HCT116 (cell line): Measurements from ENCODE around the gene LIPT1. TPM values are rescaled to one million over a fixed set of nuclear protein-coding genes. Genes with fewer than 3 reads are reported as not detected.

Experiments
- ATAC-seq: fragments of 200-7000 bp; cut with Tn5 transposase; 2 replicates; pipeline ENCODE4 v1.9.1; 2020; ENCODE audit warnings: mild to moderate bottlenecking, moderate library complexity
- BruUV-seq: library from RNA; stranded (reverse); fragments of 400-500 nt; replicated peaks from 2 replicates; lab custom pipeline; 2021; lab: Mats Ljungman, UMichigan
- CTCF ChIA-PET: fragments of 300-600 bp; sonication (Branson Sonifier 250); formaldehyde crosslinking; loops from one replicate; lab custom pipeline; 2021; ENCODE audit warnings: antibody characterized with exemption; lab: Charles Lee
- POLR2A ChIA-PET: fragments of 300-600, 350-600 bp; sonication (Branson Sonifier 250); formaldehyde crosslinking; loops from one replicate; lab custom pipeline; 2021; ENCODE audit warnings: antibody characterized with exemption; lab: Charles Lee
- RAD21 ChIA-PET, 2 experiments: fragments of 300-600 bp; sonication (Branson Sonifier 250); formaldehyde crosslinking; loops; one replicate each; lab custom pipeline; 2023; ENCODE audit warnings: low total read pairs in 2 of 2; ENCODE audit not compliant: uncharacterized antibody in 2 of 2, unreplicated experiment in 2 of 2, low non-redundant PET in 1 of 2; lab: Charles Lee
- DNase-seq: peaks from one replicate; pipeline ENCODE4 v3.0.0-alpha.2; 2010; ENCODE audit warnings: low read depth, low spot score
- H2AFZ ChIP-seq: fragments of 200-600 bp; shearing (Covaris generic), sonication (generic); 2 replicates; pipeline ENCODE4 v1.6.1; 2017; ENCODE audit warnings: low read depth, mixed run types, mixed read lengths, antibody characterized with exemption, low read length; ENCODE audit not compliant: poor library complexity, severe bottlenecking
- H3K27ac ChIP-seq: 2 replicates; pipeline ENCODE4 v1.5.1; 2012; ENCODE audit warnings: low read depth, low read length
- H3K27me3 ChIP-seq: fragments of 200-600 bp; sonication (generic); 2 replicates; pipeline ENCODE4 v1.6.1; 2016; ENCODE audit warnings: mixed run types, low read length, mixed read lengths; ENCODE audit not compliant: insufficient read depth
- H3K36me3 ChIP-seq, 2 experiments: fragments of 200-500 bp in 1 of 2; fragments of 200-600 bp in 1 of 2; sonication (Bioruptor generic) in 1 of 2; sonication (generic) in 1 of 2; 2 replicates each; pipeline versions ENCODE4 v1.5.1 to v1.6.1; 2014 to 2016; ENCODE audit warnings: low read length in 2 of 2, inconsistent platforms in 1 of 2, mixed read lengths in 1 of 2, mixed run types in 1 of 2; ENCODE audit not compliant: insufficient read depth in 2 of 2, control insufficient read depth in 1 of 2
- H3K4me1 ChIP-seq, 2 experiments: fragments of 200-600 bp in 1 of 2; sonication (generic) in 1 of 2; 2 replicates each; pipeline versions ENCODE4 v1.5.1 to v1.6.1; 2012 to 2017; ENCODE audit warnings: low read length in 2 of 2, inconsistent platforms in 1 of 2, mild to moderate bottlenecking in 1 of 2, mixed read lengths in 1 of 2, mixed run types in 1 of 2, moderate library complexity in 1 of 2; ENCODE audit not compliant: insufficient read depth in 2 of 2, control insufficient read depth in 1 of 2
- H3K4me2 ChIP-seq: fragments of 200-600 bp; sonication (generic); 2 replicates; pipeline ENCODE4 v1.6.1; 2017; ENCODE audit warnings: mixed run types, low read length, mixed read lengths
- H3K4me3 ChIP-seq, 2 experiments: fragments of 200-600 bp in 1 of 2; sonication (generic) in 1 of 2; replicated peaks in 1 of 2; 2 replicates each; pipeline ENCODE4 v1.5.1; 2011 to 2016; ENCODE audit warnings: low read length in 2 of 2, control low read depth in 1 of 2, low read depth in 1 of 2, mild to moderate bottlenecking in 1 of 2, mixed read lengths in 1 of 2, mixed run types in 1 of 2
- H3K79me2 ChIP-seq: fragments of 200-600 bp; sonication (generic); 2 replicates; pipeline ENCODE4 v1.6.1; 2017; ENCODE audit warnings: mild to moderate bottlenecking, mixed run types, low read length, moderate library complexity, mixed read lengths; ENCODE audit not compliant: insufficient read depth
- H3K9ac ChIP-seq: fragments of 200-600 bp; sonication (generic); 2 replicates; pipeline ENCODE4 v1.6.1; 2016; ENCODE audit warnings: low read length, mixed read lengths
- H3K9me2 ChIP-seq: fragments of 200-600 bp; sonication (generic), shearing (Covaris generic); 2 replicates; pipeline ENCODE4 v1.6.1; 2017; ENCODE audit warnings: mixed run types, mild to moderate bottlenecking, moderate library complexity; ENCODE audit not compliant: insufficient read depth
- H3K9me3 ChIP-seq, 2 experiments: fragments of 200-500 bp in 1 of 2; fragments of 200-600 bp in 1 of 2; sonication (Bioruptor generic) in 1 of 2; sonication (generic) in 1 of 2; 2 replicates each; pipeline ENCODE4 v1.6.1; 2014 to 2017; ENCODE audit warnings: low read length in 2 of 2, mixed read lengths in 2 of 2, inconsistent platforms in 1 of 2, low read depth in 1 of 2, mild to moderate bottlenecking in 1 of 2, mixed run types in 1 of 2, moderate library complexity in 1 of 2; ENCODE audit not compliant: control insufficient read depth in 1 of 2, insufficient read depth in 1 of 2
- H4K20me1 ChIP-seq: fragments of 200-600 bp; sonication (generic), shearing (Covaris generic); 2 replicates; pipeline ENCODE4 v1.6.1; 2017; ENCODE audit warnings: mixed run types, mild to moderate bottlenecking, moderate library complexity; ENCODE audit not compliant: insufficient read depth
- ATF3 ChIP-seq: IDR thresholded peaks from 2 replicates; pipeline ENCODE4 v1.6.1; 2012
- ELF1 ChIP-seq: IDR thresholded peaks from 2 replicates; pipeline ENCODE4 v1.6.1; 2012; ENCODE audit warnings: low read depth, borderline replicate concordance
- EZH2 ChIP-seq: fragments of 200-600 bp; sonication (generic); IDR thresholded peaks from 2 replicates; pipeline ENCODE4 v1.6.1; 2017; ENCODE audit warnings: antibody characterized with exemption, mixed run types
- EZH2phosphoT487 ChIP-seq: fragments of 200-600 bp; IDR thresholded peaks from 2 replicates; pipeline ENCODE4 v1.6.1; 2018; ENCODE audit warnings: antibody characterized with exemption, borderline replicate concordance
- FOSL1 ChIP-seq: IDR thresholded peaks from 2 replicates; pipeline ENCODE4 v1.6.1; 2012; ENCODE audit warnings: low read depth
- POLR2A ChIP-seq: IDR thresholded peaks from 2 replicates; pipeline ENCODE4 v1.7.0; 2011; ENCODE audit warnings: borderline replicate concordance; ENCODE audit not compliant: insufficient read depth, insufficient read length; ENCODE audit errors: extremely low read depth
- RAD21 ChIP-seq: IDR thresholded peaks from 2 replicates; pipeline ENCODE4 v1.6.1; 2012; ENCODE audit warnings: low read depth, mild to moderate bottlenecking
- SP1 ChIP-seq: IDR thresholded peaks from 2 replicates; pipeline ENCODE4 v1.6.1; 2012; ENCODE audit warnings: low read depth
- SRF ChIP-seq: IDR thresholded peaks from 2 replicates; pipeline ENCODE4 v1.6.1; 2012; ENCODE audit warnings: low read depth
- ZFX ChIP-seq: fragments of 450-650 bp; IDR thresholded peaks from 2 replicates; pipeline ENCODE4 v1.6.1; 2017
- ZNF274 ChIP-seq: fragments of 200-500 bp; sonication (Bioruptor generic); IDR thresholded peaks from 2 replicates; pipeline ENCODE4 v1.6.1; 2014; ENCODE audit warnings: mild to moderate bottlenecking, low read depth, low read length, inconsistent platforms
- intact Hi-C: fragments of 100-400 bp; cut with micrococcal nuclease; formaldehyde crosslinking; loops from 2 replicates; pipeline ENCODE4 v1.10.0; 2022
- total RNA-seq: library from RNA; stranded (reverse); gene quantifications from one replicate; pipeline ENCODE4 v1.2.1, GENCODE V29; 2021; ENCODE audit not compliant: unreplicated experiment
- TF ChIP-seq, protein P1 (sequence below), 3 experiments: fragments of 200-600 bp in 1 of 3; sonication (generic) in 1 of 3; IDR thresholded peaks in 2 of 3; conservative IDR thresholded peaks in 1 of 3; 2 replicates each; pipeline ENCODE4 v1.5.1; 2012 to 2017; ENCODE audit warnings: low read depth in 2 of 3, low read length in 2 of 3, antibody characterized with exemption in 1 of 3, borderline replicate concordance in 1 of 3, control low read depth in 1 of 3, mild to moderate bottlenecking in 1 of 3, mixed read lengths in 1 of 3, mixed run types in 1 of 3, moderate library complexity in 1 of 3; ENCODE audit not compliant: insufficient read depth in 1 of 3
- TF ChIP-seq, protein P2 (sequence below): IDR thresholded peaks from 2 replicates; pipeline ENCODE4 v1.6.1; 2011; ENCODE audit warnings: mild to moderate bottlenecking, low read length, moderate library complexity; ENCODE audit not compliant: insufficient replicate concordance; ENCODE audit errors: extremely low read depth
- TF ChIP-seq, protein P3 (sequence below): IDR thresholded peaks from 2 replicates; pipeline ENCODE4 v1.6.1; 2012; ENCODE audit warnings: low read depth

LIPT1 gene
- total RNA-seq, 1 experiment from 2014 or later = 8.5 TPM

DNA sequence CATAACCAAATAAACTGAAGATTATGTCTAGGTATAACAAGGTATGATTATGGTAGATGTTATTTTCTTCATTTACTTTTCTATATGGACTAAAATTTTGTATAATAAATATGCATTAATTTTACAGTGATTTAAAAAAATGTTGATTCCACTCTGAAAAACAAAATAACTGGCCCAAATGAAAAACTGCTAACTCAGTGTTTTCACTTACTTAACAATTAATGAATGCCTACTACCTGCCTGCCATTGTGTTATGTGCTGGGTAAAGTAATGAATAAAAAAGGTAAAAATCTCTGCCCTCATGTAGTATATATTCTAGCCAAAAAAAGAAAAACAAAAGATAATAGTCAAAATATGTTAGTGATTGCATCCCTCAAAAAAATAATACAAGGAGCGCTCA, 42.8 kb upstream of the LIPT1 start:
- Histone ChIP-seq H3K36me3 (no peaks in the 10 kb centered on the region), H3K4me1 (no peaks in the 10 kb centered on the region), H3K79me2 (no peaks in the 10 kb centered on the region), H3K9ac (no peak overlapping the region), H3K27me3 (no peaks in the 10 kb centered on the region), H3K9me3 (no peaks in the 10 kb centered on the region), H3K9me2 (no peaks in the 10 kb centered on the region), H3K27ac (no peak overlapping the region), H4K20me1 (no peaks in the 10 kb centered on the region), H2AFZ (no peak overlapping the region), H3K4me2 (no peak overlapping the region), H3K4me3 (no peak overlapping the region)
- no TSS peak for BruUV-seq
- POLR2A ChIA-PET = no interaction called here
- ATAC-seq (no peak), DNase-seq (no peak)
- RAD21 ChIA-PET = no interaction called here
- CTCF ChIA-PET = no interaction called here
- TF ChIP-seq, protein P1, sequence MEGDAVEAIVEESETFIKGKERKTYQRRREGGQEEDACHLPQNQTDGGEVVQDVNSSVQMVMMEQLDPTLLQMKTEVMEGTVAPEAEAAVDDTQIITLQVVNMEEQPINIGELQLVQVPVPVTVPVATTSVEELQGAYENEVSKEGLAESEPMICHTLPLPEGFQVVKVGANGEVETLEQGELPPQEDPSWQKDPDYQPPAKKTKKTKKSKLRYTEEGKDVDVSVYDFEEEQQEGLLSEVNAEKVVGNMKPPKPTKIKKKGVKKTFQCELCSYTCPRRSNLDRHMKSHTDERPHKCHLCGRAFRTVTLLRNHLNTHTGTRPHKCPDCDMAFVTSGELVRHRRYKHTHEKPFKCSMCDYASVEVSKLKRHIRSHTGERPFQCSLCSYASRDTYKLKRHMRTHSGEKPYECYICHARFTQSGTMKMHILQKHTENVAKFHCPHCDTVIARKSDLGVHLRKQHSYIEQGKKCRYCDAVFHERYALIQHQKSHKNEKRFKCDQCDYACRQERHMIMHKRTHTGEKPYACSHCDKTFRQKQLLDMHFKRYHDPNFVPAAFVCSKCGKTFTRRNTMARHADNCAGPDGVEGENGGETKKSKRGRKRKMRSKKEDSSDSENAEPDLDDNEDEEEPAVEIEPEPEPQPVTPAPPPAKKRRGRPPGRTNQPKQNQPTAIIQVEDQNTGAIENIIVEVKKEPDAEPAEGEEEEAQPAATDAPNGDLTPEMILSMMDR (IDR thresholded peaks at IDR 0.05 in 2 of 3, conservative IDR thresholded peaks at IDR 0.05 in 1 of 3; ENCODE audit: borderline replicate concordance in 1 of 3, insufficient read depth in 1 of 3, low read depth in 2 of 3, low read length in 2 of 3) = no peak
- TF ChIP-seq SRF = no peak
- TF ChIP-seq FOSL1 = no peak
- TF ChIP-seq RAD21 = no peak
- TF ChIP-seq ZNF274 = no peak
- intact Hi-C loops = no loop called here

DNA sequence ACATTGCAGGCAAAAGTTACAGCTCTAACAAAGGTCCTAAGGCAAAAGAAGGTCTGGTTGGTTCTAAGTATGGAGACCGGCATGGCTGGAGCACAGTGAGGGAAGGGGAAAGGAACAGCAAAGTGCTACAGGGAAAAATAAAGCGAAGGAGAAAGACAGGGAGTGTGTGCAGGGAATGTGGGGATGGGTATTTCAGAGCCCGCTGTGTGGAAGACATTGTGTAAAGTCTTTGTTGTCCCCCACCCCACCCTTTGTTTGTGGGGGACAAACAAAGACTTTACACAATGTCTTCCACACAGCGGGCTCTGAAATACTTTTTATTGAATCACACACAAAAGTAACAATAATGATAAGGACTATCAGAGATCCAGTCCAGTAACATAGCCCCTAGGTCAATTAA, 42.1 kb upstream of the LIPT1 start:
- no TSS peak for BruUV-seq
- no peaks in the 10 kb centered on the region for H3K9me3 ChIP-seq
- DNase-seq (no peak), ATAC-seq (no peak)
- RAD21 ChIA-PET = no interaction called here
- H3K36me3 ChIP-seq = no peaks in the 10 kb centered on the region
- no peaks in the 10 kb centered on the region for H3K27me3 ChIP-seq
- intact Hi-C loops = no loop called here
- no peaks in the 10 kb centered on the region for H3K4me1 ChIP-seq
- no peak overlapping the region for H3K4me2 ChIP-seq
- H3K9ac ChIP-seq = no peak overlapping the region
- CTCF ChIA-PET = no interaction called here
- H2AFZ ChIP-seq = no peak overlapping the region
- no peaks in the 10 kb centered on the region for H3K79me2 ChIP-seq
- POLR2A ChIA-PET = no interaction called here
- no peak overlapping the region for H3K27ac ChIP-seq
- H3K4me3 ChIP-seq = no peak overlapping the region
- H4K20me1 ChIP-seq = no peaks in the 10 kb centered on the region
- H3K9me2 ChIP-seq = no peaks in the 10 kb centered on the region
- TF ChIP-seq, protein P2, sequence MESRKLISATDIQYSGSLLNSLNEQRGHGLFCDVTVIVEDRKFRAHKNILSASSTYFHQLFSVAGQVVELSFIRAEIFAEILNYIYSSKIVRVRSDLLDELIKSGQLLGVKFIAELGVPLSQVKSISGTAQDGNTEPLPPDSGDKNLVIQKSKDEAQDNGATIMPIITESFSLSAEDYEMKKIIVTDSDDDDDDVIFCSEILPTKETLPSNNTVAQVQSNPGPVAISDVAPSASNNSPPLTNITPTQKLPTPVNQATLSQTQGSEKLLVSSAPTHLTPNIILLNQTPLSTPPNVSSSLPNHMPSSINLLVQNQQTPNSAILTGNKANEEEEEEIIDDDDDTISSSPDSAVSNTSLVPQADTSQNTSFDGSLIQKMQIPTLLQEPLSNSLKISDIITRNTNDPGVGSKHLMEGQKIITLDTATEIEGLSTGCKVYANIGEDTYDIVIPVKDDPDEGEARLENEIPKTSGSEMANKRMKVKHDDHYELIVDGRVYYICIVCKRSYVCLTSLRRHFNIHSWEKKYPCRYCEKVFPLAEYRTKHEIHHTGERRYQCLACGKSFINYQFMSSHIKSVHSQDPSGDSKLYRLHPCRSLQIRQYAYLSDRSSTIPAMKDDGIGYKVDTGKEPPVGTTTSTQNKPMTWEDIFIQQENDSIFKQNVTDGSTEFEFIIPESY = no peak
- TF ChIP-seq ATF3 = no peak
- no peak for TF ChIP-seq SP1
- TF ChIP-seq EZH2 = no peak
- no peak for TF ChIP-seq ZFX
- TF ChIP-seq ZNF274 = no peak
- TF ChIP-seq, protein P3, sequence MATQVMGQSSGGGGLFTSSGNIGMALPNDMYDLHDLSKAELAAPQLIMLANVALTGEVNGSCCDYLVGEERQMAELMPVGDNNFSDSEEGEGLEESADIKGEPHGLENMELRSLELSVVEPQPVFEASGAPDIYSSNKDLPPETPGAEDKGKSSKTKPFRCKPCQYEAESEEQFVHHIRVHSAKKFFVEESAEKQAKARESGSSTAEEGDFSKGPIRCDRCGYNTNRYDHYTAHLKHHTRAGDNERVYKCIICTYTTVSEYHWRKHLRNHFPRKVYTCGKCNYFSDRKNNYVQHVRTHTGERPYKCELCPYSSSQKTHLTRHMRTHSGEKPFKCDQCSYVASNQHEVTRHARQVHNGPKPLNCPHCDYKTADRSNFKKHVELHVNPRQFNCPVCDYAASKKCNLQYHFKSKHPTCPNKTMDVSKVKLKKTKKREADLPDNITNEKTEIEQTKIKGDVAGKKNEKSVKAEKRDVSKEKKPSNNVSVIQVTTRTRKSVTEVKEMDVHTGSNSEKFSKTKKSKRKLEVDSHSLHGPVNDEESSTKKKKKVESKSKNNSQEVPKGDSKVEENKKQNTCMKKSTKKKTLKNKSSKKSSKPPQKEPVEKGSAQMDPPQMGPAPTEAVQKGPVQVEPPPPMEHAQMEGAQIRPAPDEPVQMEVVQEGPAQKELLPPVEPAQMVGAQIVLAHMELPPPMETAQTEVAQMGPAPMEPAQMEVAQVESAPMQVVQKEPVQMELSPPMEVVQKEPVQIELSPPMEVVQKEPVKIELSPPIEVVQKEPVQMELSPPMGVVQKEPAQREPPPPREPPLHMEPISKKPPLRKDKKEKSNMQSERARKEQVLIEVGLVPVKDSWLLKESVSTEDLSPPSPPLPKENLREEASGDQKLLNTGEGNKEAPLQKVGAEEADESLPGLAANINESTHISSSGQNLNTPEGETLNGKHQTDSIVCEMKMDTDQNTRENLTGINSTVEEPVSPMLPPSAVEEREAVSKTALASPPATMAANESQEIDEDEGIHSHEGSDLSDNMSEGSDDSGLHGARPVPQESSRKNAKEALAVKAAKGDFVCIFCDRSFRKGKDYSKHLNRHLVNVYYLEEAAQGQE = no peak
- TF ChIP-seq EZH2phosphoT487 = no peak
- no peak for TF ChIP-seq RAD21
- no peak for TF ChIP-seq POLR2A
- TF ChIP-seq SRF = no peak
- no peak for TF ChIP-seq ELF1
